HepG2 (cell line): Measurements from ENCODE around the gene TEX19. TPM values are rescaled to one million over a fixed set of nuclear protein-coding genes. Genes with fewer than 3 reads are reported as not detected.

Experiments
- AKAP8 ChIP-seq: sonication (generic); formaldehyde crosslinking; IDR thresholded peaks from 2 replicates; pipeline ENCODE4 v1.5.1; 2020; ENCODE audit warnings: mild to moderate bottlenecking, missing genetic modification reagents
- EEA1 ChIP-seq: sonication (generic); formaldehyde crosslinking; IDR thresholded peaks from 2 replicates; pipeline ENCODE4 v1.5.1; 2020; ENCODE audit warnings: mild to moderate bottlenecking, missing genetic modification reagents, borderline replicate concordance
- HOXD1 ChIP-seq: sonication (generic); formaldehyde crosslinking; IDR thresholded peaks from 2 replicates; pipeline ENCODE4 v1.5.0; 2020; ENCODE audit warnings: missing genetic modification reagents
- NFYB ChIP-seq: sonication (generic); formaldehyde crosslinking; IDR thresholded peaks from 2 replicates; pipeline ENCODE4 v1.4.0; 2020; ENCODE audit warnings: missing genetic modification reagents
- ZBTB38 ChIP-seq: sonication (generic); formaldehyde crosslinking; IDR thresholded peaks from 2 replicates; pipeline ENCODE4 v1.5.1; 2020; ENCODE audit warnings: mild to moderate bottlenecking, missing genetic modification reagents
- ZNF34 ChIP-seq: sonication (generic); formaldehyde crosslinking; IDR thresholded peaks from 2 replicates; pipeline ENCODE4 v1.4.0; 2020; ENCODE audit warnings: mild to moderate bottlenecking, missing genetic modification reagents, borderline replicate concordance
- ZNF605 ChIP-seq: sonication (generic); formaldehyde crosslinking; IDR thresholded peaks from 2 replicates; pipeline ENCODE4 v1.8.0; 2022; ENCODE audit warnings: mild to moderate bottlenecking, missing genetic modification reagents
- ZNF687 ChIP-seq: sonication (generic); formaldehyde crosslinking; IDR thresholded peaks from 2 replicates; pipeline ENCODE4 v1.5.1; 2020; ENCODE audit warnings: mild to moderate bottlenecking, missing genetic modification reagents, moderate library complexity
- ZZZ3 ChIP-seq: sonication (generic); formaldehyde crosslinking; IDR thresholded peaks from 2 replicates; pipeline ENCODE4 v1.4.0; 2020; ENCODE audit warnings: missing genetic modification reagents, mild to moderate bottlenecking, borderline replicate concordance
- polyA plus RNA-seq, 8 experiments: library from polyadenylated mRNA; depleted of rRNA in 3 of 8; stranded (reverse) in 7 of 8; unstranded in 1 of 8; fragments of >200 nt; fragmentation: Illumina TruSeq in 4 of 8; extraction: Trizol in 4 of 8; gene quantifications; 2 replicates each; pipeline versions ENCODE4 v1.2.1 to v1.2.3, GENCODE V29; 2011 to 2016; ENCODE audit warnings: low read depth in 4 of 8, missing spikeins in 1 of 8, mixed read lengths in 1 of 8; ENCODE audit not compliant: insufficient read depth in 1 of 8
- total RNA-seq, 5 experiments: library from RNA; depleted of rRNA; stranded (reverse); fragments of >200 nt; fragmentation: Illumina TruSeq; extraction: Trizol; gene quantifications; 2 replicates each; pipeline ENCODE4 v1.2.3, GENCODE V29; 2016; ENCODE audit warnings: low read depth in 1 of 5
- TF ChIP-seq, protein P1 (sequence below): sonication (generic); formaldehyde crosslinking; conservative IDR thresholded peaks from 2 replicates; pipeline ENCODE4 v1.8.0; 2022; ENCODE audit warnings: missing genetic modification reagents
- TF ChIP-seq, protein P2 (sequence below), 2 experiments: fragments of 450-650 bp in 1 of 2; sonication (generic) in 1 of 2; formaldehyde crosslinking in 1 of 2; IDR thresholded peaks; 2 replicates each; pipeline versions ENCODE4 v1.6.1 to v1.8.0; 2016 to 2022; ENCODE audit warnings: antibody characterized with exemption in 1 of 2, mild to moderate bottlenecking in 1 of 2, missing genetic modification reagents in 1 of 2

Gene TEX19
- total and polyA plus RNA-seq, 2 of the 13 experiments (the other 11 are each of a cell fraction or from before 2014, with no cell fraction given) = 1.3 to 6.0 TPM

DNA sequence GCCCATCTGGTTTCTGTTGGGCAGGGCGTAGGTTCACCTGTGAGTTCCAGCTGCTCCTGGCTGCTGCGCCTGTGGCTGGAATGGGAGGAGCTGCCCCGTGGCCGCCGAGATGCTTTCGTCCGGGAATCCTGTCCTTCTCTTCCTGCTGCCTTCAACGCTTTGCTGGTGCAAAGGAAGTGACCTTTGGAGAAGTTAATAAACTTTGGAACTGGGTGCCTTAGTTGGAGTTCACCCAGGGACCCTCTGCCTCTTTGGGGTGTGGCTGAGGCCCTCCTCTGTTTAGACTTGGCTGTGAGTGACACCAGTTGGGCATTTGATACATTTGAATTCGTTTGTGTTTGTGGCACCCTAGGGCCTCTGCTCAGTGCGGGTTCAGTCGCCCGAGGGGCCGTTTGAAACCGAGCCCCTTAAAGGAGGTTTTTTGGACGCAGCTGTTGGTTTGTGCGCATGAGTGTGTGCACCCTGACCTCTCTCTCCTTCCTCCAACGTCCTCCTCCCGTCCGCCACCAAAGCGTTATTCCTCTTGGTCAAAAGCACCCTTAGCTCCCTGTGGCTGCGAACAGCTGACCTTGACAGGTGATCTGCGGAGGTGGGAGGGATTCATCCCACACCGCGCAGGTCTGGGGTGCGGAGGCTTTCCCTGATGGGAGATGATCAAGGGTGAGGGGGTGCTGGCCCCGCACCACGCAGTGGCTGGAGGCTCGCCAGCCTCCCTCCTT is 16.5 kb upstream of the TEX19 start (continued):
- TF ChIP-seq HOXD1 (CRISPR knock-in tag) (no peak), ZNF687 (peak; percentile 82), ZNF605 (peak; percentile 79; the same call in 1 of the 2 replicates), ZBTB38 (CRISPR knock-in tag) (peak; percentile 85; the same call in 1 of the 2 replicates), AKAP8 (CRISPR knock-in tag) (no peak), ZNF34 (CRISPR knock-in tag) (no peak), ZZZ3 (CRISPR knock-in tag) (no peak), EEA1 (no peak), NFYB (CRISPR knock-in tag) (no peak)
- TF ChIP-seq, protein P1, sequence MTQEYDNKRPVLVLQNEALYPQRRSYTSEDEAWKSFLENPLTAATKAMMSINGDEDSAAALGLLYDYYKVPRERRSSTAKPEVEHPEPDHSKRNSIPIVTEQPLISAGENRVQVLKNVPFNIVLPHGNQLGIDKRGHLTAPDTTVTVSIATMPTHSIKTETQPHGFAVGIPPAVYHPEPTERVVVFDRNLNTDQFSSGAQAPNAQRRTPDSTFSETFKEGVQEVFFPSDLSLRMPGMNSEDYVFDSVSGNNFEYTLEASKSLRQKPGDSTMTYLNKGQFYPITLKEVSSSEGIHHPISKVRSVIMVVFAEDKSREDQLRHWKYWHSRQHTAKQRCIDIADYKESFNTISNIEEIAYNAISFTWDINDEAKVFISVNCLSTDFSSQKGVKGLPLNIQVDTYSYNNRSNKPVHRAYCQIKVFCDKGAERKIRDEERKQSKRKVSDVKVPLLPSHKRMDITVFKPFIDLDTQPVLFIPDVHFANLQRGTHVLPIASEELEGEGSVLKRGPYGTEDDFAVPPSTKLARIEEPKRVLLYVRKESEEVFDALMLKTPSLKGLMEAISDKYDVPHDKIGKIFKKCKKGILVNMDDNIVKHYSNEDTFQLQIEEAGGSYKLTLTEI (CRISPR knock-in tag) = no peak
- TF ChIP-seq, protein P2, sequence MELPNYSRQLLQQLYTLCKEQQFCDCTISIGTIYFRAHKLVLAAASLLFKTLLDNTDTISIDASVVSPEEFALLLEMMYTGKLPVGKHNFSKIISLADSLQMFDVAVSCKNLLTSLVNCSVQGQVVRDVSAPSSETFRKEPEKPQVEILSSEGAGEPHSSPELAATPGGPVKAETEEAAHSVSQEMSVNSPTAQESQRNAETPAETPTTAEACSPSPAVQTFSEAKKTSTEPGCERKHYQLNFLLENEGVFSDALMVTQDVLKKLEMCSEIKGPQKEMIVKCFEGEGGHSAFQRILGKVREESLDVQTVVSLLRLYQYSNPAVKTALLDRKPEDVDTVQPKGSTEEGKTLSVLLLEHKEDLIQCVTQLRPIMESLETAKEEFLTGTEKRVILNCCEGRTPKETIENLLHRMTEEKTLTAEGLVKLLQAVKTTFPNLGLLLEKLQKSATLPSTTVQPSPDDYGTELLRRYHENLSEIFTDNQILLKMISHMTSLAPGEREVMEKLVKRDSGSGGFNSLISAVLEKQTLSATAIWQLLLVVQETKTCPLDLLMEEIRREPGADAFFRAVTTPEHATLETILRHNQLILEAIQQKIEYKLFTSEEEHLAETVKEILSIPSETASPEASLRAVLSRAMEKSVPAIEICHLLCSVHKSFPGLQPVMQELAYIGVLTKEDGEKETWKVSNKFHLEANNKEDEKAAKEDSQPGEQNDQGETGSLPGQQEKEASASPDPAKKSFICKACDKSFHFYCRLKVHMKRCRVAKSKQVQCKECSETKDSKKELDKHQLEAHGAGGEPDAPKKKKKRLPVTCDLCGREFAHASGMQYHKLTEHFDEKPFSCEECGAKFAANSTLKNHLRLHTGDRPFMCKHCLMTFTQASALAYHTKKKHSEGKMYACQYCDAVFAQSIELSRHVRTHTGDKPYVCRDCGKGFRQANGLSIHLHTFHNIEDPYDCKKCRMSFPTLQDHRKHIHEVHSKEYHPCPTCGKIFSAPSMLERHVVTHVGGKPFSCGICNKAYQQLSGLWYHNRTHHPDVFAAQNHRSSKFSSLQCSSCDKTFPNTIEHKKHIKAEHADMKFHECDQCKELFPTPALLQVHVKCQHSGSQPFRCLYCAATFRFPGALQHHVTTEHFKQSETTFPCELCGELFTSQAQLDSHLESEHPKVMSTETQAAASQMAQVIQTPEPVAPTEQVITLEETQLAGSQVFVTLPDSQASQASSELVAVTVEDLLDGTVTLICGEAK (IDR thresholded peaks at IDR 0.05) = no peak
- TF ChIP-seq, protein P2 (CRISPR knock-in tag; IDR thresholded peaks at IDR 0.05) = no peak
